DMS153 treated with DMSO at 0.1 percent for 48 hours (cell line): ENCODE measurements around the gene RPTOR.
"Not testable (repeated sequence)": the region's sequence is repeated elsewhere in the genome, so short reads cannot be mapped to it uniquely, and the experiment has no call there.

Experiments
- DNase-seq: peaks from one replicate; lab custom pipeline; 2025; ENCODE audit not compliant: unreplicated experiment; lab: John Stamatoyannopoulos, UW

RPTOR gene

DNA sequence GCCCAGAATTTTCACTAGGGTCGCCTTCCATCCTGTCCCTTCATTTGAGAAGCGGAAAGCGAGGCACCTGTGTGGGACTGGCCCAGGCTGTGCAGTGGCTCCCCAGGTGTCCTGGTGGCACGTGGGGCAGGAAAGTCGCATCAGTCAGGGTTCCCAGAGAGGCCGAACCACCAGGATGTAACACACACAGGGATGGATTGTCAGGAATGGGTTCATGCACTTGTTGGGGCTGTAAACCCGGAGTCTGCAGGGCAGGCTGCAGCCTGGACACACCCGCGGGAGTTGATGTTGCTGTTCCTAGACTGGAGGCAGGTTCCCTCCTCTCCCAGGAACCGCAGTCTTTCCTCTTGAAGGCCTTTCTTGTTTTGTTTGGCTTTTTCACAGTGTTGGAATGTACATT is 30.7 kb upstream of the RPTOR start:
- DNase-seq = no peak

DNA sequence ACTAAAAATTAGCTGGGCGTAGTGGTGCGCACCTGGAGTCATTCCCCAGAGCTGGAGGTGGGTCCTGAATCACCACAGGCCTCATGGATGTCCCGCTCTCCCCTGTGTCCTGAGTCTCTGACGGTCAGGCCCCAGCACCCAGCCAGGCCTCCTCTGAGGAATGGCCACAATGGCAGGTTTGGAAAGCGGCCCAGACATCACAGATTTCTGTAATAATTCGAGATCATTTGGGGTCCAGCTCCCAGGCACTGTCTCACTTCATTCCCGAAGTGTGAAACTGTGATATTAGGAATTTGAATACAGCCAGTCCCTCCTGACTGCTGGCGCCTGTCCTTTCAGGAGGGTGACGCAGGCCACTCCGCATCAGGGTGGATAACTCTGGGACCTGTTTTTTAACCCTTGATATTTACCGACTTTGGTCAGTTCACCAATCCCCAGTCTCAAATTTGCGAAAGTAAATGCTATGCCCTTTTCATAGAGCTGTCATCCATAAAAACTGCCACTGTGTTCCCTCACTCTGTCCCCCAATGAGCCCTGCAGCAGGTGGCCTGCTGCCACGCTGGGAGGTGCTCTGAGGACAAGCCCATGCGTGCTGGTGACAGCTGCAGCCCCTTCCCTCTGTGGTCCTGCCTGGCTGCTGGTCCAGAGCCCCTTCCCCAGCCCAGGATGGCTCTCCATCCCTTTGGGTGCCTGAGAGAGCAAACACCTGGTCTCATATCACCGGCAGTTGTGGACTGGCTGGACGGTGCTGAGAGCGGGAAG is 28.3 kb upstream of the RPTOR start:
- DNase-seq = no peak

DNA sequence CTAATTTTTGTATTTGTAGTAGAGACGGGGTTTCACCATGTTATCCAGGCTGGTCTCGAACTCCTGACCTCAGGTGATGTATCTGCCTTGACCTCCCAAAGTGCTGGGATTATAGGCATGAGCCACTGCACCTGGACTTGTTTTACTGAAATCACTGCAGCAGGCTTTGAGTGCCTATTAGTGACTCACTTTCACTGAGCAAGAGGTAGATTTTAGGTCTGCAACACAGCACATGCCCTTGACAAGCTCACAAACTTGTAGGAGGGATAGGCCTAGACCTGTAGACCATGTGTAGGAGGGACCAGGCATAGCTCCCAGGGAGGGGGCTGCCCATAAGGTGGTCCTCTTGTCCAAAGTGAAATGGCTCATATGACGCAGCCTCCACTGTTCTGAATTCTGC is 27.0 kb upstream of the RPTOR start:
- no peak for DNase-seq

DNA sequence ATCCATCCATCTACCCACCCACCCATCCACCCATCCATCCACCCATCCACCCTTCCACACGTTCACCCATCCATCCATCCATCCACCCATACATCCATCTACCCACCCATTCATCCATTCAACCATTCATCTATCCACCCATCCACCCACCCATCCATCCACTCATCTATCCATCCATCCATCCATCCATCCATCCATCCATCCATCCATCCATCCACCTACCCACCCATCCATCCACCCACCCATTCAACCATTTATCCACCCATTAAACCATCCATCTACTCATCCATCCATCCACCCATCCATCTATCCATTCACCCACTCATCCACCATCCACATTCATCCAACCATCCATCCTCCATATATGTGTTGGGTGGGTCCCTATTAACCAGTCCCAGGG is 26.2 kb upstream of the RPTOR start:
- DNase-seq = no peak

DNA sequence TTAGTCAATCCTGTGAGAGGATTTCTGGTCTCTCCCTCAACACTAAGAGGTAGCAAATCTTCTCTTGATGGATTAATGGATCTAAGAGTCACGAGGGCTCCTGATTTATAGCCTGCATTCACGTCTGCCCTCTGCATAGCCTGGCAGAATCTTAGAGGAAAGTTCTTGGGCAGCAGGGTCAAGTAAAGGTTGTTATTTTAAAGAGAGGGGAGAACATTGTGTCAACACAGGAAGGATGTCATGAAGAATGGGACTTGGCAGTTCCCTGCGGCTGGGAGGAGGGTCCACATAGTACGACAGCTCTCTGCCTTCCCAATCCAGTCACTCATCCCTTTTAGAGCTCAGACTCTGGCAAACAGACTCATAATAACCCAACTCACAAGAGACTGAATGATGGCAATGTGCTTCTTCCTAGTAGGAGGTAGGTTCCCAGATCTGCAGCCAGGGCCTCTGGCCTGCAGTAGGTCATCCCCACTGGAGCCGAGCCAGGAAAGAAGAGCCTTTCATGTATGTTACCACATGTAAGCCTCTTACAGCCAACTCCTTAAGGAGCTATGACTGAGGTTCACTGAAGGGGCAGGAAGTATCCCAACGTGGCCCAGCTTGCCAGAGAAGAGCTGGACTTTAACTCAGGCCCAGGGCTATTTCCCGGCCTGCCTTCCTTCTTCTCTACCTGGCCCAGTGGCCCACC is 25.4 kb upstream of the RPTOR start:
- no peak for DNase-seq

DNA sequence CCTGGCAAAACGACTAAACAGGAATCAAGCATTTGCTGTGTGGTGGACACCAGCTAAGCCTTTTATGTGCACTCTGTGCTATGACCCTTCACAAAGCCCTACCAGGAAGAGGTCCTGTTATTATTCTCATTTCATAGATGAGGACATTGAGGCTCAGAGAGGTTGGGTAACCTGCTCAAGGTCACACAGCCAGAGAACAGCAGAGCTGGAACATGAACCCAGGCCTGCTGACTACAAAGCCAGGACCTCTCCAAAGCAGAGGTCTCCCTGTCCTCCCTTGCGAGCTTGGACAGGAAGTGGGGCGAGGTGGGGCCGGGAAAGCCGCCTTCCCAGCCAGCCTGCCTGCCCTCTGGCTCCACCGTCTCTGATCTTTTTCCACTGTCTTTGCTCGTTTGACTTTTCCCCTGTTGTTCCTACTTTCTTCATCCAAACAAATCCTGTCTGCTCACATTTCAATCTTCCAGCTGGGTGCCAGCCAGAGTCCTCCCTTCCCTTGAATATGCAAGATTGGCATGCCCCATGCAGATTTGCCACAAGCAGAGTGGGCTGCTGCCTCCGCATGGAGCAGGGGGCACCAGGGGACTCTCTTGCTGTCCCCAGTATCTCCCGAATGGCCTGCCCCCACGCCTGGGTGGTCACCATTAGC is 23.7 kb upstream of the RPTOR start:
- DNase-seq = no peak

DNA sequence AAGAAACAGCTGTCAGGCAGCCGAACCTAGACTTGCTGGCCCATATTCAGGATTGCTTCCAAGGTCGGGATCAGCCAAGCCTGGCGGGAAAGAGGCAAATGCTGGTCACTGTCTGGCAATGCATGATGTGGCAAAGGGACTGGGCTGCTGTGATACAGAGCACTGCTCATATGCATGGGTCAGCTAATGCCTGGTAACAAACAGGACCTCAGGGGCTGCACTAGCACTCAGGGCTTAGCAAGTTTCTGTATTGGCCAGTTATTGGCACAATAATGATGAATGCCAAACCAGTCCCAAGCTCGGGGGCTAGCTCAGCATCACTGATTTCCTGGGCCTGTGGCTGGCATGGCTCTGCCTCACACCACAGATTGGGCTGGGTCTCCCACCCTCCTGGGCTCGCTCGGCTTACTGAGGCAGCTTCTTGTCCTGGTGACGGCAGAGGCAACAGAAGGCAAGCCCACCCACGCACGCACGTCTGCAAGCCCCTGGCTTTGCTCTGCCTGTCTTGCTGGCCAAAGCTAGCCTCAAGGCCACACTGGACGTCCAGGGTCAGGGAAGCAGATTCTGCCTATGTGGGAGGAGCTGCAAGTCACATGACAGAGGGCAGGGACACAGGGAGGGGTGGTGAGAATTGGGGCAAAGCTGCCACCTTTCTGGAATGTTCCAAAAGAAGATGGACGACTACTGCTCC is 21.4 kb upstream of the RPTOR start:
- DNase-seq = no peak

DNA sequence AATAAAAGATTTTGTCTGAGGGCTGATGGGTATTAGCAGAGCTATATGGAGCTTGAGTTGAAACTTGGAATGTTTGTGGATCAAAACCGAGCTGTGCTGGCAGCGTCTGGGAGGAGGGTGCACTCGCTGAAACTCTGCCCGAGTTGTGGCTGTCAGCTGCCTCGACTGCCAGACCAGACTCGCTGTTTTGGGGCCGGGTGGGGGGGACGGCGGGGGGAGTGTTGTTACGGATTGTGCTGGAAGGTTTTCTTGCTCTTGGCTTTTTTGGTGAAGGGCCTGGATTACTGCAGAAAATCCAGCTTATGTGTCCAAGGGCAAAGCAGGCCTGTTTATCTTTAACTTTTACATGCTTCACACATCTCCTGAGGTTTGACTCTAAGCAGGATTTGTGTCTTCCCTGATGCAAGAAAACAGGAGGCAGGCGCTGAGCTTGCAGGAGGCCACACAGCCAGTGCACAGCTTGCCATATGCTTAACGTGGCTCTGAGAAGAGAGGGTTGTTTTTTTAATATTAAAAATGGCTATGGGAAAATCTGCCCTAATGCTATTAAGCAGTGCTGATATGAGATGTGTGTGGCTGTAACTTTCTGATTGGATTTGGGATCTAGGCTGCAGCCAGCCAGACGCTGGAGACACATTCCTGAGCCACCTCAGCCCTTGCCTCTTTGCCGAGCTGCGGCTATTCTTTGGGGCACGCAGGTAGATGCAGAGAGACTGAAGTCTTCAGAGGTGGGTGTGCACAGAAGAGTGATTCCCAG is 20.5 kb upstream of the RPTOR start:
- no peak for DNase-seq

DNA sequence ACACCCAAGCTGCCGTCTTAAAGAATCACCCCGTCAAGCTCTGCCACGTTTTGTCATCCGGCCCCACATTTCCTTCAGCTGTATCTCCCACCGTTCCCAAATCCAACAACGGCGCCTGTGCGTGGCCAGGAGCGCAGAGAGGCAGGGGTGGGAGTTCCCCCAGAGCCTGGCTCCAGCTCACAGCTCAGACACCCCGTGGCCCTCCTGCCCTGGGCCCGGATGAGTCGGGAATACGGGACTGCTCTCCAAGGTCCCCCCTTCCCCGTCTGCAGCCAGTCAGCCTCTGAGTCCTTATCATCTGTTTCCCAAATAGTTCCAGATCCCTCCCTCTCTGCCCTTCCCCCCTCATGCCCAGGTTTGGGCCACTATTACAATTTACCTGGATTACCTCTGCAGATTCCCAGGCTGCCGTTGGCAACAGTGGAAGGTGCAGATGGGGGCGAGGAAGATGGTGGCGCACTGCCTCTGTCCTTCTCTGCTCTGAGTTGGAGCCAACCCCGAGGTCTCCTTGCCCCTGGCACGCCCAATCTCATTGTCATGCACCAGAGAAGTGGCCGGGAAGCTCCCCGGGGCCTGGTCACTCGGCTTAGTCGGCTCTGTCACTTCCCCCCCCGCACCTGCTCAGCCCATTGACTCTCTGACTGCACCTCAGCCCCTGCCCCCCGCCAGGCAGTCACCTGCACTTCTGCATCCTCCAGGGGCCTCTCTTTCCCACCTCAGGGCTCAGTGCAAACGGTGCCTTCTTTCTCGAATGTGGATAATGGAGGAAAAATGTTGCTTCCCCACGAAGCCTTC is 18.3 kb upstream of the RPTOR start:
- no peak for DNase-seq

DNA sequence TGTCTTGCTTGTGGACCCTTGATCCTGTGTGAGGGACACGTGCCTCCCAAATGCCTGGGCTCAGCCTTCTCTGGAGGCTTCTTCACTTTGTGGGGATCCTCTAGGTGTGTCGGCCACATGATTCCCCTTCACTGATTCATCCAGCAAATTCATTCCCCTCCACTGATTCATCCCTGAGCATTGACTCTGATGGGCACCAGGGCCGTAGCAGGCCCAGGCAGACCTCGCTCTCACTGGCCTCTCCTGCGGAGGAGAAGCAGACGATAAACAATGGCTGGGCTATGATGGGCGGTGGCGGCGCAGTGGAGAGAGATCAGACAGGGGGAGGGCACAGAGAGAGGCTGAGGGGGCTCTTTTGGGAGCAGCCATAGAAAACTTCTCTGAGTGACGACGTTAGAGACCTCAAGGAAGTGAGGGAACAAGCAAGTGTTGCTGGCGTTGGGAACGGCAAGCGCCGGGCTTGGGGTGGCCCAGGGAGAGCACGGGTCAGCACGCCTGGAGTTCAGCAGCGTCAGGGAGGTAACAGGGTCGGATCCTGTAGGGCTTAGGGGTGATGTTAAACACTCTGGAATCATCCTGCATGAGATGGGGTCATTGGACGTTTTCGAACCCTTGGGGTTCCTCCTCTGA is 17.5 kb upstream of the RPTOR start:
- DNase-seq = no peak

DNA sequence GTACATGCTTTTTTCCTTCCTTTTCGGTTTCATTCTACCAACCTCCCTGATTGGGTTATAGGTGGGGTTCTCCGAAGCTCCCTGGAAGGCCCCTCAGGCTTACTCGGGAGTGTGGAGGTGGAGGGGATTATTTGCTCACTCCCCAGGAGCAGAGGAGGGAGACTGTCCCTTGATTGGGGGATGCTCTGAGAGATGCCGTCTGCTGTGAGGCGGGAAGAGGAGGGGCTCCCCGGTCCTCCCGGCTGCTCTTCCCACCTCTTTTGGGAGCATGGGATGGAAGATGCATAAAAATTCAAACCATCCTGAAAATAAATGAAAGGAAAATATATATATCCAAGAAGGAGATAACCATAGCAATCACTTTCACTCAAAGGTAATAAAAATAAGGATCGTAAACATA is 16.1 kb upstream of the RPTOR start:
- DNase-seq = no peak

DNA sequence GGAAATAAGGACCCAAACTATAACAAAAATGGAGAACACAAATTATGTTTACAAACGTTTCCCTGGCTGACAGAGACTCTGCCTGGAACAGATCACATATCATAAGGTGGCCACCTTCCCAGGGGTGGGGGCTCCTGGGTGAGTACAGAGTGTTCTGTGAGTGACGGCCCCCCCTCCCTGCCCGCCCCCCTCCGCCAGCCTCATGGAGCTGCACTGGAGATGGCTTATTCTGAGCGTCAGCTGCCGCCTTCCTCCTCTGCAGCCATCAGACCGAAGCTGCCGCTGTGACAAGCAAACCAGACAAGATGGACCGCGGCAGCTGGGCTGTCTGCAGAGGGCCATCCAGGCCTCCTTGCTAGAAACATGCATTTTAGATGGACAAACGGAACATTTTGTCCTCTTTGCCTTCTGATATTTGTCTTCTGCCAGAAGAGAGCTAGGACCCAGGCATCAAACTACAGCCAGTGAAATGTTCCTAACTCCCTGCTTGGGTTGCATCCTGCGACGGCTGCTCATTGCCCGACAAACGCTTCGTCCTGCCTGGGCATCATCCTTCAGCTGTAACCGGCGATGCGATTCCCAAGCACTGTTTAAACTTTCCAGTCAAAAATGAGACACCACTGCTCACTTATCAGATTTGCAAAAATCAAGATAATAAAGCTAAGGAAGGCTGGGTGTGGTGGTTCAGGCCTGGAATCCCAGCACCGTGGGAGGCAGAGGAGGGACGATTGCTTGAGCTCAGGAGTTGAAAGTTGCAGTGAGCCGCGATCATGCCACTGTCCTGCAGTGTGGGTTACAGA is 15.3 kb upstream of the RPTOR start:
- DNase-seq = no peak

DNA sequence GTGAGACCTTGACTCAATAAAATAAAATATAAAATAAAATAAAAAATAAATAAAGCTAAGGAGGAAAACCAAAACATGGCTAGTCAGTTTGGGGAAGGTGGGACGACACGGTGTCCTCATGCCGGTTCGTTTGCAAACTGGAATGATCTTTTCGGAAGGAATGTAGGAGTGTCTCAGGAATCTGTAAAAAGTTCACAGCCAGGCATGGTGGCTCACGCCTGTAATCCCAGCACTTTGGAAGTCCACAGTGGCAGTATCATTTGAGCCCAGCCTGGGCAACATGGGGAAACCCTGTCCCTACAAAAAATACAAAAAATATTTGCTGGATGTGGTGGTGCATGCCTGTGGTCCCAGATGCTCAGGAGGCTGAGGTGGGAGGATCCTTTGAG is 14.7 kb upstream of the RPTOR start:
- DNase-seq = no peak

DNA sequence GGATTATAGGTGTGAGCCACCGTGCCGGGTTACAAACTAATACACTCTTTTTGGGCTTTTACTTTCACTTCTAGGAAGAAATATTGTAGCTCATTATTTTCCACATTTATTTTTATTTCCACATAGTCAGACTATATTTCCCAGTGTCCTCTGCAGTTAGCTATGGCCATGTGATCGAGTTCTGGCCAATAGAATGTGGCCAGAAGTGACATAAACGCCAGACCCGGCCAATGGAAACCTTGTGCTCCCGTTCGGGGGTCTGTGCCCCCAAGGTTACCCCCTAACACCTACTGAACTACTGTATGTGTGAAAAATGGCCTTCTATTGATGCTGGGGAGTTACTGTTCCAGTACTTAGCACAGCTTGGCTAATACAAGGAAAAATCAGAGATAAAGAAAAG is 13.2 kb upstream of the RPTOR start:
- DNase-seq = no peak

DNA sequence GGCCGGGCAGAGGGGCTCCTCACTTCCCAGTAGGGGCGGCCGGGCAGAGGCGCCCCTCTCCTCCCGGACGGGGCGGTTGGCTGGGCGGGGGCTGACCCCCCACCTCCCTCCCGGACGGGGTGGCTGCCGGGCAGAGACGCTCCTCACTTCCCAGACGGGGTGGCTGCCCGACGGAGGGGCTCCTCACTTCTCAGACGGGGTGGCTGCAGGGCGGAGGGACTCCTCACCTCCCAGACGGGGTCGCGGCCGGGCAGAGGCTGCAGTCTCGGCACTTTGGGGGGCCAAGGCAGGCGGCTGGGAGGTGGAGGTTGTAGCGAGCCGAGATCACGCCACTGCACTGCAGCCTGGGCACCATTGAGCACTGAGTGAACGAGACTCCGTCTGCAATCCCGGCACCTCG is 7.3 kb upstream of the RPTOR start:
- DNase-seq = not testable (repeated sequence)

DNA sequence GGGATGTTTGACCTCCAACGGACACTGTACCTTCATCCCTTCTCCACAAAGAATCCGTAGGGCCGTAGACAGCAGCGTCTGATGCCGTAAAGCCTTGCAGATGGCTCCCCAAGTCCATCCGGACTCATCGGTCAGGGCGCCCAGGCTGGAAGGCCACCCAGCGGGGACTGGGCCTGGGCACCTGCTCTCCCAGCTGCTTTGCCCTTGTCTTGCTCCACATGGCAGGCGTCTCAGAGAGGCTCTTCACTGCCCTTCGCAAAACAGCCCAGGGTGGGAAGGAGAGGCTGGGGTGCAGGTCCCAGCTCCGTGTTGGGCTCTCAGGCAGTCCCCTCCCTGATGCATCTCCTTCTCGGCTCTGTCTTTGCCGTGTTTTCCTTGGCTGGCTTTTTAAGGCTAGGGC is 6.2 kb upstream of the RPTOR start:
- DNase-seq = no peak

DNA sequence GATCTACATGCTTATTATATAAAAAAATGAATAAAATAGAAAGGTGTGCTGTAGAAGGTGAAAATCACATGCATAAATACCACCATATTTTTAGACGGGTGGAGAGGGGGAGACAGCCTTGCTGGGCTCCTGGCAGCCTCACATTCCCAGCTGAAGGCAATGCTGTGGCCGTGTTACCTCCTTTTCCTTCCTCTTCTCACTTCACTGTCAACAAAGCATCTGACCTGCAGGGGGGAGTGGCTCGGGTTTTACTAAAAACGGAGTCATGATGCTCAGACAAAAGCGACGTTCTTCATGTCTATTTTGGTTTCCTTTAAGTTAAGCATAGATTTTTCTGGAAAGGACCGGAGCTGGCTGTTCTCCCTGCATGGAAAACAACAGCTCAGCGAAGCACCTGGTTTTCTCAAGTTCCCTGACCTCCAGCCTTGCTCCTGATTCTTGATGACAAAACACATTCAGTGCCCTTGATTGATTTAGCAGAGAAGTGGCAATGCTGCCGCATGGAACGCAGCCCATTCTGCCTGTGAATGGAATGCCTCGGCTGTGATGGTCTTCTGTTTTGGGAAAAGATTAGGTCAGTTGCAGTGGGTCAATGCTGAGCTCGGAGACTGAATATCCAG is 5.5 kb upstream of the RPTOR start:
- no peak for DNase-seq

DNA sequence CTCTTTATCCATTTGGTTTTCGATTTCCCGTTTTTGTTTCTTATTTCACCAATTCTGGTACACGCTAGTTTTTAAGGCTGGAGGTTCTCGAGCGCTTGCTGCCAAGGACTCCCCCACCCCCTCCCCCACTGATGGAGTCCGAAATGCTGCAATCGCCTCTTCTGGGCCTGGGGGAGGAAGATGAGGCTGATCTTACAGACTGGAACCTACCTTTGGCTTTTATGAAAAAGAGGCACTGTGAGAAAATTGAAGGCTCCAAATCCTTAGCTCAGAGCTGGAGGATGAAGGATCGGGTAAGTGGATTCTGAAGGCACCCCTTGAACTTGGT is 825 bp downstream of the RPTOR start:
- no peak for DNase-seq

DNA sequence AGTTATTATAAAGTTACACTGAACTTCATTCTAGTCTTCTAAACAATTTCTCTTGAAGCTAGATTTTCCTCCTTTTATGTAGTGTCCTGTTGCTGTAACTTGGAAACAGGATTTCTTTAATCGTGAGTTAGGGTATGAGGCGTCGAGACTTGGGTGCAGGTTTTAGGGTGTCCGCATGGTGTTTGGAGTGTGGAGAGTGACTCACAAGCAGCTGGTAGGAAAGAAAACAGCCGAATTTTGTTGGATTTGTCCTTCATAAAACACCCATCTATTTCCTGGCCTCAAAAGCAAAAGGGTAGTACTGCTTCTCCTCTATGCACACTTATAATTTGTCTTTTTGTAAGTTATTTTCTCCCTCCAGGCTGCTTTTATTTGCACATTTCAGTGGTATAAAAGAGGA is 1.6 kb downstream of the RPTOR start:
- no peak for DNase-seq
